Suppressor macrophage treated with lipopolysaccharide for 4 hours (primary cell): ENCODE data around the gene ADAM15.

Experiments used
- DNase-seq: peaks from one replicate; pipeline ENCODE4 v3.0.0-alpha.2; 2020

ADAM15 gene

GRCh38 chr1:155050560-155051341 is at the start of gene ADAM15:
ADAM15 (plus strand) TSS chr1:155051316; CDS start chr1:155051387, 71 bp downstream.
- DNase-seq, result peak; percentile 95

DNA sequence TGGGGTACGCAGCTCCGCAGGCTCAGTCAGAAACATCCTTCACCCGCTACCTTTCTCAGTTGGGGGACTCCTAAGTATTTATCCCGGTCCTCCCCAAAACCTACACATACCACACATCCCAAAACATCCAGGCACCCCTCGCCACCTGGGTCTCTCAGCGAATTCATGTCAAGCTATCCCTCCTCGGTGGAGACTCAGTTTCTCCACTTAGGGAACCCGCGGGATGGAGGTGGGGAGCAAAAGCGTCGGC is 49.8 kb upstream of the ADAM15 start:
- no peak for DNase-seq

GRCh38 chr1:155001675-155002463 is 49.2 kb upstream of the ADAM15 start:
- DNase-seq, result peak; percentile 99

- DNase-seq, result peak; percentile 56
Observed at GRCh38 chr1:155002464-155003226, 48.5 kb upstream of the ADAM15 start, which contains the start of gene ZBTB7B. ZBTB7B (plus strand) TSS chr1:155002802; CDS start chr1:155014661, 11,859 bp downstream.

- DNase-seq, result no peak
Observed at GRCh38 chr1:155003227-155003765, 47.8 kb upstream of the ADAM15 start.

DNA sequence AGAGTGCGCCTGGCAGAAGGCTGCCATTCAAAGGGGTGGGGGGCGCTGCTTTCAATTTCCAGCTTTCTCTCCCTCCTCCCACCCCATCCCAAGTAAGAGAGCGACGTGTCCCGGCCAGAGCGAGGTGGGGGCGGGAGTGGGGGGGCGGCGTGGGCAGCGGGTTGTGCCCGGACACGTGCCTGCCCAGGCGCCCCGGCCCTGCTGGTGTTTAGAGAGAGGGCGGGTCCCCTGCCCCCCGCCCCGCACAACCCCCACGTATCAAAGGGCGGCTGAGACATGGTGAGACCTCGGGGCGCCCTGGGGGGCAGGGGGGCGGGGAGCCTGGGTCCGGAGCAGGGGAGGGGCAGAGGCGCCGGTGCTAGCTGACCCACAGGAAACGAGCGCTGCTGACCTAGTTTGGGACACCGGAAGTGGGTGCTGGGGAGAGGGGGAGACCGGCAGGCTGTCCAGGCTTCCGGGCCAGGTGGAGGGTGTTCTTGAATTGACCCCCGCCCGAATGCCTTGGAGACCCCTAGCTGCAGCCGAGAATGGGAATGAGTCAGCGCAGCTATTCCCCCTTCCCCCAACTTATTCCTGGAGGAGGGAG is 47.3 kb upstream of the ADAM15 start:
- DNase-seq, result no peak

GRCh38 chr1:155004352-155005075 is 46.6 kb upstream of the ADAM15 start:
- no peak for DNase-seq

DNA sequence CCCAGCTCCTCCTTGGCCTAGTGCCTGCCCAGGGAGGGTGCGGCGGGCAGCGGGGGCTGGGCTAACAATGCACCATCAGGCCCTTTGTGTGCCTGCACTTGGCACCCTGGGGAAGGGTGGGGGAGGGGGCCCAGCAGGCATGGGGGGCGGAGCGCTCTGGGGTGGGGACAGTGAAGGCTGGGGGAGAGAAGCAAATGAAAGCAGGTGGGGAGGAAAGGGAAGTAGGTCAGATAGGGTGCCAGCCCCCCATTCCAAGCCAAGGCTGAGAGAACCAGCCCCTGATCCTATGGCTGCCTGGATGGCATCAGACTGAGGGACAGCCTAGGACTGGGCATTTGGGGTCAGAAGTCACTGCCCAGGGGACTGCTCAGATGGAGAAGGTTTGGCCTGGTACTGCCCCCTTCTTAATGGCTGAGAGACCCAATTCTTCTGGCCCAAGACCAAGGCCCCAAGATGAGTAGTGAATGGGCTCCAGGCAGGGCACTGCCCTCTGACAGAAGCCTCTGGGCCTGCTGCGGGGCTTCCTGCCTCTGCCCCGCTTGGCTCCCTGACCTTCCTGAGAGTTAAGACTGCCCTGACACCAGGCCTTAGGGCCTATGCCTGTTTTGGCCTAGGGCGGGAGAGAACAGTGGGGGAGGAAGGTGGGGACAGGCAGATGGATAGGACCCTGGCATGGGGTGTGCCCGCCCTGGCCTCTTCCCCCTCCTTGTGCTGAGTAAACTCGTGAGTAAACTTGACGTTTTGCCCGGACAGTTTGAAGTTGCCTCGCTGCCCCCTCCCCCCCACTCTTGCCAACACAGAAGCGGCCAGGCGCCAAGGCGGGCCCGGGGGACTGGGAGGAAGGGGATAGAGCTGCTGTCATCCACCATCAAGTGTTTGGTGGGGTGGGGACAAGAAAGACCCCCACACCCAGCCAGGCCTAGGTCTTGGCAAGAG is 45.8 kb upstream of the ADAM15 start:
- DNase-seq, result no peak

- DNase-seq, result peak; percentile 65
Observed at GRCh38 chr1:155006601-155007101, 44.5 kb upstream of the ADAM15 start.

DNA sequence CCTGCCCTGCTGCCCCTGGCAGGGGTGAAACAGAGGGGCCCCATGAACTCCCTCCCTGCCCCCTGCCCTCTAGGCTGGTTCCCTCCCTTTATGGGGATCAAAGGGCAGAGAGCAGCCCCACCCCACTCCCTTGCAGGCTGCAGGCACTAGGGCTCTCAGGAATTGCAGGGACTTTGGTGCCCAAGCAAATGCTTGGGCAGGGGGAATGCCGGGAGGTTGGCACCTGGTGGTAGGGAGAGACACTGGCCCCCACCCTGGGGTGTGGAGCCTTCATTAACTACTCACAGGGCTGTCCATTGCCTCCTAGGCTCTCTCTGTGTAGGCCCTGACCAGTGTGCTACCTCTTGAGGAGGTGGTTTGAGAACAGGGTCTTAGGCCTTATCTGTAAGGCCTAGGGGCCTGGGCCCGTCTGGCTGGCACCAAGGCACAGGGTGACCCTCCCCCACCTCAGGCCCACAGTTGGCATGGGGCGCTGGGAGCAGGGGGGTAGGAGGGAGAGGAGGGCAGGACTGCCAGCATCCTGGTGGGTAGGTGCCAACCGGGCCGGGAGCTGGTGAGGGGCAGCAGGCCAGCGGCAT is 43.8 kb upstream of the ADAM15 start:
- DNase-seq, result no peak

GRCh38 chr1:155008015-155008941 is 42.8 kb upstream of the ADAM15 start:
- no peak for DNase-seq

DNA sequence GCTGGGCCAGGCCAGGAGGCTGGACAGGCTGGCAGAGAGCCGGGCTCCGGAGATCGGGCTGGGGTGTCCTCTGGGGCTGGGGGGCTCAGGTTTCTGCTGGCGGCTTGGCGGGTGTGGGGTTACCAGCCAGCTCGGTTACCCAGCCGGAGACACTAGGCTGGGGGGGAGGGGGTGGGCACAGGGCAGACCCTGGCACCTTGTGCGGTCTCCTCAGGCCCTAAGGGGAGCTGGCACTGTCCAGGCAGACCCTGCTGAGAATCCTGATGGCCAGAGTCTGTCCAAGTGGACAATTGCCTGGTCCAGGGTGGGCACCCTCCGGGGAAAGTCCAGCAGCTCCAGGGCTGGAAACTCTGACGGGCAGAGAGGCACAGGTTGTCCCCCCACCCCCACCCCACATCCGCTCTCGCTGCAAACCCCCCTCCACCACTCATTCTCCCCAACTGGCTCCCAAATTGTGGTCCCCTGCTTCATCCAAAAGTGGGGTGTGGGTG is 41.9 kb upstream of the ADAM15 start:
- no peak for DNase-seq

- no peak for DNase-seq
Observed at GRCh38 chr1:155009742-155010141, 41.4 kb upstream of the ADAM15 start.

- DNase-seq, result no peak
Observed at GRCh38 chr1:155010211-155010918, 40.8 kb upstream of the ADAM15 start.

DNA sequence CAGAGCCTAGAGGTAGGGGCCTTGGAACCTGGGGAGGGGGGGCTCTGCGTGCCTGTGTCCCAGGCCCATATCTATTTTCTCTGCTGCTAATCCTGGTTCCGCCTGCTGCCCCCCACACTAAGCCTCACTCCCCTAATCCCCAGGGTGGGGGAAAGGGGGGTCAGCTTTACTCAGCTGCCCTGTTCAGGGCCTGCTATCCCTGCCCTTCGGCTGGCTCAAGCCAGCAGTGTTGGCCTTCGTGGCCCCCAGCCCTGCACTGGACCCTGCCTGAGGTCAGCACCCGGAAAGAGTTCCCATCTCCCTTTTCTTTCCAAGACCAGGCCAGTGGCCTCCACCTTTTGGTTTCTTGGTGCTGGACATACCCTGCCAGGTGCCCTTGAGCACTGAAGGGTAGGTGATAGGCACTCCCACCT is 40.1 kb upstream of the ADAM15 start:
- DNase-seq, result no peak

DNA sequence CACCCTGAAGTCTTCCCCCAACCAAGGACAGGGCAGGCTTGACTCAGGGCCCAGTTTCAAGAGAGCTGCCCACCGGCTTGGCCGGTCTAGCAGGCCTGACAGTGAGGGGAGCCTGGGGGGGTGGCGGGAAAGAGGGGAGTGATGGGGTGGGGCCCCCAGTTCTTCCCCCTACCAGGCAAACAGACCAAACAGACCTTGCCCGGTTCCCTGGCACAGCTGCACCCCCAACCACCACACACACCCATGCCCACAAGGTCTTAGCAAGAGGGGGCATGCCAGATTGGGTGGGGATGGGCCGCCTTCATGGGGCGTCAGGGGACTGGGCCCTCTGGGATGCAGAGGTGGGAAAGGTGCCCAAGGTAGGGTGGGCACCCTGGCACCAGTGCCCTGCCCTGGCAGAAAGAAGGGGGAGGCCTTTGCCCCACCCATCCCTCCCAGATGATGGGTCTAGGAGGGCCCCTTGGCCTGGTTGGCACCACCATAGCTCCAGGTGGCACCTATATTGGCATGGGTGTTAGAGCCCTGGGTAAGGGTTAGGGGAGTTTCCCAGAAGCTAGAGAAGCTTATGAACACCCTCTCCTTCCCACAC is 39.6 kb upstream of the ADAM15 start:
- DNase-seq, result no peak

DNA sequence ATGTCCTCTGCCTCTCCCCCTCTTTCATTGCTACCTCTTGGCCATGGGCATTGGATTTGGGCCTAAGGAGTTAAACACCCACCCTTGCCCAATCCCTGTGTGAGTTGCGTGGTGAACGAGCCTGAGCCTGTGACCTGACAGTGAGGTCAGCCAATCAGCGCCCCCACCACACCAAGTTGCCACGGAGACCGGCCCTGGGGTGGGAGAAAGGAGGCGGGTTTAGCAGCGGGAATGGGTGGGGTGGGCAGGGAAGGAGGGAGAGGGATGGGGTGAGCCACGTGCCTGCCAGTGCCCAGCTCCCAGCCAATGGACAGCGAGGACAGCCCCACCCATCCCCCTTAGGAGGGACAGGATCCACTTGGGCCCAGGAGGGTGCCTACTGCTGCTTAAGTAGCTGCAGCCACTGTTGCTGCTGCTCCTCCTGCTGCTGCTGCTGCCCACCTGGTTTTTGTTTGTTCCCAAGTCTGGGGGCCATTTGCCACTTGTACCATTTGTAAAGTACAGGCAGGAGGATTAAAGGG is 39.0 kb upstream of the ADAM15 start:
- DNase-seq, result peak; percentile 70
